ENCODE results near the gene CARS2.
"Not testable (repeated sequence)": the region's sequence is repeated elsewhere in the genome, so short reads cannot be mapped to it uniquely, and the experiment has no call there.

Gene CARS2

GRCh38 chr13:110665491-110666254, 40.2 kb downstream of the CARS2 start:
- ATAC-seq (replicated peaks; ENCODE audit: extremely low read depth, poor library complexity, severe bottlenecking) (peak; percentile 43), DNase-seq (ENCODE audit: low spot score in 2 of 2) (no peak)
- Mint-ChIP-seq H3K9me3 (no peaks in the 10 kb centered on the region), H3K27me3 (no peaks in the 10 kb centered on the region), H3K36me3 (ENCODE audit: insufficient read depth) (peaks cover 37% of the 10 kb centered on the region), H3K4me1 (peaks cover 4% of the 10 kb centered on the region), H3K4me3 (no peak overlapping the region), H3K27ac (ENCODE audit: low read depth) (no peak overlapping the region)

- DNase-seq (ENCODE audit: low spot score in 2 of 2) = no peak
- H3K27me3 Mint-ChIP-seq = no peaks in the 10 kb centered on the region
- no peak overlapping the region for H3K4me3 Mint-ChIP-seq
- H3K4me1 Mint-ChIP-seq = peaks cover 4% of the 10 kb centered on the region
- no peak for ATAC-seq (replicated peaks; ENCODE audit: extremely low read depth, poor library complexity, severe bottlenecking)
- peaks cover 37% of the 10 kb centered on the region for H3K36me3 Mint-ChIP-seq (ENCODE audit: insufficient read depth)
- H3K27ac Mint-ChIP-seq (ENCODE audit: low read depth) = no peak overlapping the region
- no peaks in the 10 kb centered on the region for H3K9me3 Mint-ChIP-seq
Measured at GRCh38 chr13:110664673-110665072, 41.2 kb downstream of the CARS2 start.

- DNase-seq (ENCODE audit: low spot score in 2 of 2) (no peak), ATAC-seq (replicated peaks; ENCODE audit: extremely low read depth, poor library complexity, severe bottlenecking) (no peak)
- Mint-ChIP-seq H3K4me1 (peaks cover 10% of the 10 kb centered on the region), H3K27me3 (no peaks in the 10 kb centered on the region), H3K36me3 (ENCODE audit: insufficient read depth) (peaks cover 36% of the 10 kb centered on the region), H3K9me3 (no peaks in the 10 kb centered on the region), H3K27ac (ENCODE audit: low read depth) (no peak overlapping the region), H3K4me3 (no peak overlapping the region)
Measured at GRCh38 chr13:110664041-110664440, 41.9 kb downstream of the CARS2 start.

GRCh38 chr13:110663491-110663890, 42.4 kb downstream of the CARS2 start:
- Mint-ChIP-seq H3K4me1 (peaks cover 16% of the 10 kb centered on the region), H3K9me3 (no peaks in the 10 kb centered on the region), H3K27ac (ENCODE audit: low read depth) (no peak overlapping the region), H3K36me3 (ENCODE audit: insufficient read depth) (peaks cover 34% of the 10 kb centered on the region), H3K27me3 (no peaks in the 10 kb centered on the region), H3K4me3 (no peak overlapping the region)
- ATAC-seq (replicated peaks; ENCODE audit: extremely low read depth, poor library complexity, severe bottlenecking) (no peak), DNase-seq (ENCODE audit: low spot score in 2 of 2) (no peak)

- no peaks in the 10 kb centered on the region for H3K27me3 Mint-ChIP-seq
- DNase-seq (ENCODE audit: low spot score in 2 of 2) = no peak
- no peak overlapping the region for H3K27ac Mint-ChIP-seq (ENCODE audit: low read depth)
- H3K4me1 Mint-ChIP-seq = peaks cover 21% of the 10 kb centered on the region
- peaks cover 33% of the 10 kb centered on the region for H3K36me3 Mint-ChIP-seq (ENCODE audit: insufficient read depth)
- ATAC-seq (replicated peaks; ENCODE audit: extremely low read depth, poor library complexity, severe bottlenecking) = no peak
- no peak overlapping the region for H3K4me3 Mint-ChIP-seq
- no peaks in the 10 kb centered on the region for H3K9me3 Mint-ChIP-seq
Measured at GRCh38 chr13:110662777-110663443, 43.0 kb downstream of the CARS2 start.

- peaks cover 28% of the 10 kb centered on the region for H3K36me3 Mint-ChIP-seq (ENCODE audit: insufficient read depth)
- H3K9me3 Mint-ChIP-seq = no peaks in the 10 kb centered on the region
- H3K27ac Mint-ChIP-seq (ENCODE audit: low read depth) = no peak overlapping the region
- no peaks in the 10 kb centered on the region for H3K27me3 Mint-ChIP-seq
- DNase-seq (ENCODE audit: low spot score in 2 of 2) (no peak), ATAC-seq (replicated peaks; ENCODE audit: extremely low read depth, poor library complexity, severe bottlenecking) (no peak)
- peaks cover 26% of the 10 kb centered on the region for H3K4me1 Mint-ChIP-seq
- no peak overlapping the region for H3K4me3 Mint-ChIP-seq
Measured at GRCh38 chr13:110662091-110662490, 43.8 kb downstream of the CARS2 start.

GRCh38 chr13:110661256-110661655, 44.7 kb downstream of the CARS2 start:
- Mint-ChIP-seq H3K27me3 (no peaks in the 10 kb centered on the region), H3K9me3 (no peaks in the 10 kb centered on the region), H3K36me3 (ENCODE audit: insufficient read depth) (peaks cover 20% of the 10 kb centered on the region), H3K27ac (ENCODE audit: low read depth) (no peak overlapping the region), H3K4me1 (peaks cover 29% of the 10 kb centered on the region), H3K4me3 (no peak overlapping the region)
- DNase-seq (ENCODE audit: low spot score in 2 of 2) (no peak), ATAC-seq (replicated peaks; ENCODE audit: extremely low read depth, poor library complexity, severe bottlenecking) (no peak)

GRCh38 chr13:110658218-110658911, 47.6 kb downstream of the CARS2 start:
- not testable (repeated sequence) for H3K9me3 Mint-ChIP-seq; H3K27me3 Mint-ChIP-seq; DNase-seq (ENCODE audit: low spot score in 2 of 2); H3K4me3 Mint-ChIP-seq
- ATAC-seq (replicated peaks; ENCODE audit: extremely low read depth, poor library complexity, severe bottlenecking) = peak; percentile 70
- Mint-ChIP-seq H3K36me3 (ENCODE audit: insufficient read depth) (peaks cover 15% of the 10 kb centered on the region), H3K4me1 (peaks cover 33% of the 10 kb centered on the region), H3K27ac (ENCODE audit: low read depth) (peak overlapping the region; percentile 7)

- Mint-ChIP-seq H3K9me3 (no peaks in the 10 kb centered on the region), H3K36me3 (ENCODE audit: insufficient read depth) (peaks cover 9% of the 10 kb centered on the region), H3K4me1 (peaks cover 30% of the 10 kb centered on the region), H3K4me3 (no peak overlapping the region), H3K27ac (ENCODE audit: low read depth) (no peak overlapping the region), H3K27me3 (no peaks in the 10 kb centered on the region)
- DNase-seq (ENCODE audit: low spot score in 2 of 2) (no peak), ATAC-seq (replicated peaks; ENCODE audit: extremely low read depth, poor library complexity, severe bottlenecking) (no peak)
Measured at GRCh38 chr13:110657196-110657595, 48.7 kb downstream of the CARS2 start.

- Mint-ChIP-seq H3K27ac (ENCODE audit: low read depth) (no peak overlapping the region), H3K36me3 (ENCODE audit: insufficient read depth) (peaks cover 19% of the 10 kb centered on the region), H3K27me3 (no peaks in the 10 kb centered on the region), H3K9me3 (no peaks in the 10 kb centered on the region), H3K4me3 (no peak overlapping the region), H3K4me1 (peaks cover 21% of the 10 kb centered on the region)
- DNase-seq (ENCODE audit: low spot score in 2 of 2) = no peak
- no peak for ATAC-seq (replicated peaks; ENCODE audit: extremely low read depth, poor library complexity, severe bottlenecking)
Measured at GRCh38 chr13:110653851-110654250, 52.1 kb downstream of the CARS2 start.

GRCh38 chr13:110653271-110653670, 52.6 kb downstream of the CARS2 start:
- DNase-seq (ENCODE audit: low spot score in 2 of 2) (no peak), ATAC-seq (replicated peaks; ENCODE audit: extremely low read depth, poor library complexity, severe bottlenecking) (no peak)
- Mint-ChIP-seq H3K4me1 (peaks cover 15% of the 10 kb centered on the region), H3K4me3 (no peak overlapping the region), H3K9me3 (no peaks in the 10 kb centered on the region), H3K36me3 (ENCODE audit: insufficient read depth) (peaks cover 19% of the 10 kb centered on the region), H3K27ac (ENCODE audit: low read depth) (no peak overlapping the region), H3K27me3 (no peaks in the 10 kb centered on the region)

GRCh38 chr13:110652764-110653163, 53.2 kb downstream of the CARS2 start:
- DNase-seq (ENCODE audit: low spot score in 2 of 2) (no peak), ATAC-seq (replicated peaks; ENCODE audit: extremely low read depth, poor library complexity, severe bottlenecking) (no peak)
- Mint-ChIP-seq H3K27ac (ENCODE audit: low read depth) (no peak overlapping the region), H3K9me3 (no peaks in the 10 kb centered on the region), H3K4me3 (no peak overlapping the region), H3K36me3 (ENCODE audit: insufficient read depth) (peaks cover 19% of the 10 kb centered on the region), H3K27me3 (no peaks in the 10 kb centered on the region), H3K4me1 (peaks cover 10% of the 10 kb centered on the region)
